ENCODE measurements around the gene POLK.
"Not testable (repeated sequence)": the region's sequence is repeated elsewhere in the genome, so short reads cannot be mapped to it uniquely, and the experiment has no call there.

Gene POLK

GRCh38 chr5:75552764-75553163, 41.1 kb downstream of the POLK start:
- no peak for DNase-seq

GRCh38 chr5:75553358-75553757, 41.7 kb downstream of the POLK start:
- no peak for DNase-seq

GRCh38 chr5:75558221-75558620, 46.5 kb downstream of the POLK start:
- DNase-seq, result no peak

GRCh38 chr5:75558981-75559632, 47.4 kb downstream of the POLK start:
- peak; percentile 5 for DNase-seq

- not testable (repeated sequence) for DNase-seq
These were observed 49.0 kb downstream of the POLK start for GRCh38 chr5:75560655-75561054.

- not testable (repeated sequence) for DNase-seq
These were observed 54.5 kb downstream of the POLK start for GRCh38 chr5:75565991-75566709.

GRCh38 chr5:75566710-75567309, 55.1 kb downstream of the POLK start:
- DNase-seq, result peak; percentile 90

GRCh38 chr5:75567710-75568109, 56.0 kb downstream of the POLK start:
- no peak for DNase-seq

- DNase-seq, result no peak
These were observed 56.5 kb downstream of the POLK start for GRCh38 chr5:75568202-75568601.

- DNase-seq, result no peak
These were observed 59.9 kb downstream of the POLK start for GRCh38 chr5:75571547-75571946.

- DNase-seq, result no peak
These were observed 63.1 kb downstream of the POLK start for GRCh38 chr5:75574791-75575190.

GRCh38 chr5:75578280-75578679, 66.6 kb downstream of the POLK start:
- not testable (repeated sequence) for DNase-seq

GRCh38 chr5:75584641-75585040, 73.0 kb downstream of the POLK start:
- no peak for DNase-seq

- peak; percentile 21 for DNase-seq
These were observed 77.0 kb downstream of the POLK start for GRCh38 chr5:75588666-75589065.

GRCh38 chr5:75600535-75600934, 88.8 kb downstream of the POLK start:
- no peak for DNase-seq

- DNase-seq, result no peak
These were observed 89.9 kb downstream of the POLK start for GRCh38 chr5:75601567-75601966.

GRCh38 chr5:75601996-75602395, 90.3 kb downstream of the POLK start:
- DNase-seq, result peak; percentile 44

GRCh38 chr5:75603371-75603770, 91.7 kb downstream of the POLK start:
- DNase-seq, result peak; percentile 71

GRCh38 chr5:75603821-75604220, 92.1 kb downstream of the POLK start:
- no peak for DNase-seq

GRCh38 chr5:75607341-75607740, 95.7 kb downstream of the POLK start:
- DNase-seq, result not testable (repeated sequence)

- no peak for DNase-seq
These were observed 97.2 kb downstream of the POLK start for GRCh38 chr5:75608870-75609269.

GRCh38 chr5:75610201-75610600, 98.5 kb downstream of the POLK start:
- no peak for DNase-seq

GRCh38 chr5:75610859-75611310, 99.2 kb downstream of the POLK start:
- not testable (repeated sequence) for DNase-seq

All from fibroblast of skin of right quadriceps (primary cell).